K562 (cell line): Measurements from ENCODE around the gene TIMM23B. TPM values are rescaled to one million over a fixed set of nuclear protein-coding genes. Genes with fewer than 3 reads are reported as not detected.
"Not testable (repeated sequence)": the region's sequence is repeated elsewhere in the genome, so short reads cannot be mapped to it uniquely, and the experiment has no call there.

Experiments used
- ATAC-seq: fragments of 200-7000 bp; cut with Tn5 transposase; 3 replicates; pipeline ENCODE4 v1.9.1; 2020; ENCODE audit warnings: moderate library complexity
- BruUV-seq: library from RNA; stranded (reverse); fragments of 400-500 nt; replicated peaks from 2 replicates; lab custom pipeline; 2021; lab: Mats Ljungman, UMichigan
- CTCF ChIA-PET: fragments of 300-600 bp; formaldehyde crosslinking; extraction: SDS; loops from one replicate; lab custom pipeline; 2021; ENCODE audit warnings: low intra/inter-chr PET ratio; lab: Yijun Ruan, JAX
- POLR2A ChIA-PET: fragments of 300-600, 350-650 bp; sonication (Branson Sonifier 250); formaldehyde crosslinking; extraction: SDS; loops from one replicate; lab custom pipeline; 2021; ENCODE audit warnings: antibody characterized with exemption, inconsistent platforms; lab: Yijun Ruan, JAX
- DNase-seq, 4 experiments: peaks; one replicate each; pipeline versions ENCODE4 v3.0.0 to v3.0.0-alpha.2; 2011 to 2018; ENCODE audit warnings: low spot score in 3 of 4, mixed read lengths in 3 of 4; ENCODE audit errors: extremely low read depth in 1 of 4
- FAIRE-seq: peaks from 2 replicates; lab custom pipeline; 2011; peaks lifted over from hg19 to GRCh38; lab: Jason Lieb, UNC
- H2AFZ ChIP-seq: 2 replicates; pipeline ENCODE4 v1.6.0; 2011; ENCODE audit warnings: low read depth, low read length, control low read depth, inconsistent platforms
- H3K27ac ChIP-seq: fragments of 200-600 bp; 3 replicates; pipeline ENCODE4 v1.8.0; 2011; ENCODE audit warnings: low read depth, mild to moderate bottlenecking, control low read depth, inconsistent platforms, low read length, moderate library complexity, mixed read lengths; ENCODE audit errors: extremely low read depth
- H3K27me3 ChIP-seq, 2 experiments: fragments of 300-600 bp in 1 of 2; 2 replicates in 1 of 2; 3 replicates in 1 of 2; pipeline versions ENCODE4 v1.6.0 to v1.8.0; 2011; ENCODE audit warnings: inconsistent platforms in 2 of 2, low read length in 2 of 2, mild to moderate bottlenecking in 1 of 2, mixed read lengths in 1 of 2, moderate library complexity in 1 of 2; ENCODE audit not compliant: control insufficient read depth in 2 of 2, insufficient read depth in 2 of 2
- H3K36me3 ChIP-seq: fragments of 300-600 bp; 3 replicates; pipeline ENCODE4 v1.8.0; 2011; ENCODE audit warnings: mild to moderate bottlenecking, low read length, inconsistent platforms; ENCODE audit not compliant: control insufficient read depth, insufficient read depth
- H3K4me1 ChIP-seq, 2 experiments: fragments of 200-600 bp in 1 of 2; replicated peaks in 1 of 2; 2 replicates in 1 of 2; 3 replicates in 1 of 2; pipeline versions ENCODE4 v1.5.1 to v1.8.0; 2011; ENCODE audit warnings: inconsistent platforms in 2 of 2, low read length in 2 of 2, mild to moderate bottlenecking in 1 of 2, mixed read lengths in 1 of 2, moderate library complexity in 1 of 2; ENCODE audit not compliant: control insufficient read depth in 2 of 2, insufficient read depth in 2 of 2
- H3K4me2 ChIP-seq: 2 replicates; pipeline ENCODE4 v1.6.1; 2011; ENCODE audit warnings: low read length, control low read depth, inconsistent platforms, mixed read lengths; ENCODE audit not compliant: insufficient read depth
- H3K4me3 ChIP-seq: fragments of 200-600 bp; sonication (generic), shearing (Covaris generic); 2 replicates; pipeline ENCODE4 v1.5.1; 2016; ENCODE audit warnings: control low read depth, inconsistent platforms
- H3K79me2 ChIP-seq: fragments of 200-600 bp; 3 replicates; pipeline ENCODE4 v1.8.0; 2011; ENCODE audit warnings: low read length, inconsistent platforms; ENCODE audit not compliant: control insufficient read depth, insufficient read depth
- H3K9ac ChIP-seq, 2 experiments: 2 replicates each; pipeline versions ENCODE4 v1.6.0 to v1.6.1; 2011; ENCODE audit warnings: low read depth in 2 of 2, low read length in 2 of 2, control low read depth in 1 of 2, inconsistent platforms in 1 of 2, mild to moderate bottlenecking in 1 of 2, mixed read lengths in 1 of 2; ENCODE audit not compliant: insufficient read depth in 1 of 2
- H3K9me1 ChIP-seq: one replicate; pipeline ENCODE4 v1.6.0; 2011; ENCODE audit warnings: inconsistent platforms, mild to moderate bottlenecking, low read length, moderate library complexity; ENCODE audit not compliant: control insufficient read depth, insufficient read depth
- H3K9me3 ChIP-seq: replicated peaks from 2 replicates; pipeline ENCODE4 v1.5.1; 2011; ENCODE audit warnings: low read depth, low read length, inconsistent platforms; ENCODE audit not compliant: control insufficient read depth, insufficient read depth
- H4K20me1 ChIP-seq: replicated peaks from 2 replicates; pipeline ENCODE4 v1.6.1; 2011; ENCODE audit warnings: low read length, inconsistent platforms, mixed read lengths; ENCODE audit not compliant: control insufficient read depth, insufficient read depth
- ARID1B ChIP-seq: fragments of 450-650 bp; IDR thresholded peaks from 2 replicates; pipeline ENCODE4 v1.6.1; 2016; ENCODE audit warnings: antibody characterized with exemption, mild to moderate bottlenecking, inconsistent platforms
- CBFA2T2 ChIP-seq: fragments of 450-650 bp; conservative IDR thresholded peaks from 2 replicates; pipeline ENCODE4 v1.6.1; 2017; ENCODE audit warnings: mild to moderate bottlenecking
- CBFA2T3 ChIP-seq: fragments of 450-650 bp; IDR thresholded peaks from 2 replicates; pipeline ENCODE4 v1.6.1; 2017
- CEBPB ChIP-seq: fragments of 450-650 bp; IDR thresholded peaks from 2 replicates; pipeline ENCODE4 v1.6.1; 2016; ENCODE audit warnings: missing genetic modification characterization, missing compliant biosample characterization
- DPF2 ChIP-seq: fragments of 450-650 bp; IDR thresholded peaks from 2 replicates; pipeline ENCODE4 v1.6.1; 2016
- RAD51 ChIP-seq: fragments of 450-650 bp; IDR thresholded peaks from 2 replicates; pipeline ENCODE4 v1.7.1; 2016; ENCODE audit warnings: low read depth, mild to moderate bottlenecking, borderline replicate concordance
- TOE1 ChIP-seq, 2 experiments: fragments of 450-650 bp in 1 of 2; sonication (generic) in 1 of 2; formaldehyde crosslinking in 1 of 2; IDR thresholded peaks; 2 replicates each; pipeline versions ENCODE4 v1.7.1 to v1.8.0; 2016 to 2022; ENCODE audit warnings: borderline replicate concordance in 2 of 2, mild to moderate bottlenecking in 2 of 2, antibody characterized with exemption in 1 of 2, inconsistent platforms in 1 of 2, low read depth in 1 of 2, missing genetic modification reagents in 1 of 2, moderate library complexity in 1 of 2
- WGBS: fragments of 100-300 bp; shearing (Covaris generic); methylation state at CpG from one replicate; pipeline ENCODE4 v1.1.6; 2016; ENCODE audit warnings: low coverage, mixed read lengths; ENCODE audit not compliant: insufficient coverage; ENCODE audit errors: missing lambda C conversion rate; 5-methylcytosine and 5-hydroxymethylcytosine counted together
- in situ Hi-C: fragments of 300-500 bp; cut with MboI; formaldehyde crosslinking; loops from 4 replicates; pipeline ENCODE4 v1.15.0; 2018; ENCODE audit warnings: inconsistent platforms, mixed read lengths
- intact Hi-C: fragments of 100-400 bp; cut with micrococcal nuclease; formaldehyde crosslinking; loops from 2 replicates; pipeline ENCODE4 v1.14.2; 2022
- polyA plus RNA-seq, 8 experiments: library from polyadenylated mRNA; depleted of rRNA in 4 of 8; stranded (reverse) in 5 of 8; unstranded in 3 of 8; fragments of >200 nt; fragmentation: Nextera tagmentation in 2 of 8; fragmentation: Illumina TruSeq in 1 of 8; extraction: Ambion mirVana in 2 of 8; extraction: Trizol in 1 of 8; gene quantifications; 2 replicates each; pipeline versions ENCODE4 v1.2.1 to v1.2.3, GENCODE V29; 2011 to 2014; ENCODE audit warnings: inconsistent platforms in 1 of 8, missing spikeins in 1 of 8
- total RNA-seq, 7 experiments: library from RNA; depleted of rRNA in 6 of 7; stranded (reverse); fragments of >200 nt in 6 of 7; fragmentation: Illumina TruSeq in 2 of 7; extraction: Trizol in 2 of 7; gene quantifications; 2 replicates each; pipeline versions ENCODE4 v1.2.1 to v1.2.3, GENCODE V29; 2011 to 2021; ENCODE audit warnings: low replicate concordance in 1 of 7
- TF ChIP-seq, protein P1 (sequence below): fragments of 450-650 bp; formaldehyde crosslinking; IDR thresholded peaks from 2 replicates; pipeline ENCODE4 v1.4.0; 2020; ENCODE audit warnings: mild to moderate bottlenecking, mixed read lengths
- TF ChIP-seq, protein P2 (sequence below): sonication (generic); formaldehyde crosslinking; IDR thresholded peaks from 2 replicates; pipeline ENCODE4 v1.5.0; 2020; ENCODE audit warnings: missing genetic modification reagents

The TIMM23B gene
- total and polyA plus RNA-seq, 9 of the 15 experiments (the other 6 are each of a cell fraction or from before 2014, with no cell fraction given) = 7.2 to 40.2 (median 24.7) TPM

DNA sequence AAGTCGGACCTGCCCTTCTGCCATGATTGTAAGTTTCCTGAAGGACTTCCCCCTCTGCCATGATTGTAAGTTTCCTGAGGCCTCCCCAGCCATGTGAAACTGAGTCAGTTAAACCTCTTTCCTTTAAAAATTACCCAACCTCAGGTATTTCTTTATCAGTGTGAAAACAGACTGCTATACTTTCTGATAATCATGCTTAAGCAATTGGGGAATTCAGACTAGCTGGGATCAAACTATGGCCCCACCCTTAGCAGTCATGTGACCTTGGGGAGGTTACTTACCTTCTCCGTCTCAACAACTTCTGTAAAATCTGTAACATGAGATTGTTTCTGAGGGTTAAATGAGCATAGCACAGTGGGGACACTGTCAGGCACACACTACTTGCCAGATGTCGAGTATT is 45.4 kb downstream of the TIMM23B start:
- BruUV-seq; in situ Hi-C loops; H3K27me3 ChIP-seq; H3K9ac ChIP-seq; intact Hi-C loops; DNase-seq; POLR2A ChIA-PET; H3K4me2 ChIP-seq; ATAC-seq; H3K79me2 ChIP-seq; H3K4me3 ChIP-seq; H3K4me1 ChIP-seq; H3K9me1 ChIP-seq; FAIRE-seq; H4K20me1 ChIP-seq; H2AFZ ChIP-seq; H3K9me3 ChIP-seq; H3K27ac ChIP-seq; CTCF ChIA-PET; TF ChIP-seq TOE1 (CRISPR knock-in tag; IDR thresholded peaks at IDR 0.05; ENCODE audit: borderline replicate concordance, low read depth): not testable (repeated sequence)
- peaks cover 10% of the 10 kb centered on the region; the same call in 1 of the 3 replicates for H3K36me3 ChIP-seq
- TF ChIP-seq DPF2 (0 out of 2 replicates have a peak, but pooled peaks have one; percentile 16), CBFA2T3 (peak; percentile 24; the same call in 1 of the 2 replicates), TOE1 (IDR thresholded peaks at IDR 0.05; ENCODE audit: borderline replicate concordance) (peak; percentile 63; the same call in 1 of the 2 replicates), RAD51 (peak; percentile 74), CBFA2T2 (0 out of 2 replicates have a peak, but pooled peaks have one; percentile 38), ARID1B (peak; percentile 29; the same call in 1 of the 2 replicates), CEBPB (tag) (peak; percentile 60)
- TF ChIP-seq, protein P1, sequence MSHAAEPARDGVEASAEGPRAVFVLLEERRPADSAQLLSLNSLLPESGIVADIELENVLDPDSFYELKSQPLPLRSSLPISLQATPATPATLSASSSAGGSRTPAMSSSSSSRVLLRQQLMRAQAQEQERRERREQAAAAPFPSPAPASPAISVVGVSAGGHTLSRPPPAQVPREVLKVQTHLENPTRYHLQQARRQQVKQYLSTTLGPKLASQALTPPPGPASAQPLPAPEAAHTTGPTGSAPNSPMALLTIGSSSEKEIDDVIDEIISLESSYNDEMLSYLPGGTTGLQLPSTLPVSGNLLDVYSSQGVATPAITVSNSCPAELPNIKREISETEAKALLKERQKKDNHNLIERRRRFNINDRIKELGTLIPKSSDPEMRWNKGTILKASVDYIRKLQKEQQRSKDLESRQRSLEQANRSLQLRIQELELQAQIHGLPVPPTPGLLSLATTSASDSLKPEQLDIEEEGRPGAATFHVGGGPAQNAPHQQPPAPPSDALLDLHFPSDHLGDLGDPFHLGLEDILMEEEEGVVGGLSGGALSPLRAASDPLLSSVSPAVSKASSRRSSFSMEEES = peak; percentile 81
- TF ChIP-seq, protein P2, sequence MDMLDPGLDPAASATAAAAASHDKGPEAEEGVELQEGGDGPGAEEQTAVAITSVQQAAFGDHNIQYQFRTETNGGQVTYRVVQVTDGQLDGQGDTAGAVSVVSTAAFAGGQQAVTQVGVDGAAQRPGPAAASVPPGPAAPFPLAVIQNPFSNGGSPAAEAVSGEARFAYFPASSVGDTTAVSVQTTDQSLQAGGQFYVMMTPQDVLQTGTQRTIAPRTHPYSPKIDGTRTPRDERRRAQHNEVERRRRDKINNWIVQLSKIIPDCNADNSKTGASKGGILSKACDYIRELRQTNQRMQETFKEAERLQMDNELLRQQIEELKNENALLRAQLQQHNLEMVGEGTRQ (CRISPR knock-in tag) = peak; percentile 59
- WGBS = 49% methylated on average over 3 of the region's 3 CpGs

DNA sequence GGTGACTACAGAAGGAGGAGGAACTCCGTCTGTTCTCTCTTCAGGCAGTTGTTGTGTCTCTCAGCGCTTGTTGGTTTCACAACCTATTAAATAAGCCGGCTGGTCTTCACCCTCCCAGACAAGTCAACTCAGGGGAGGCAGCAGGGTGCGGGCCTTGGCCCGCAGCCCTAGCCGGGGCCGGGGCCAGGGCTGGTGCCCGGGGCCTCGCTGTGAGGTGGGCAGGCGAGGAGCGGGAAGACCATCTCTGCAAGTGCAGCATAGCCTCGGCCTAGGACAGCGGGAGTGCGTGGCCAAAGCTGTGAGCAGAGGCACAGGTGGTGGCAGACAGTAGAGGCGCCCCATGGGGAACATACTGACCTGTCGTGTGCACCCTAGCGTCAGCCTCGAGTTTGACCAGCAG is 46.5 kb downstream of the TIMM23B start, which contains the start of gene AGAP6:
AGAP6 (plus strand) TSS at position 31 of the 400 bp plus-strand sequence; CDS start at position 341, 310 bp downstream.
- BruUV-seq = not testable (repeated sequence)

More for the DNA sequence above, 46.5 kb downstream of the TIMM23B start, which contains the start of gene AGAP6:
- H3K27ac ChIP-seq, H3K4me1 ChIP-seq, intact Hi-C loops, CTCF ChIA-PET, ATAC-seq, in situ Hi-C loops, H3K9ac ChIP-seq, H3K4me2 ChIP-seq, FAIRE-seq, H3K9me1 ChIP-seq, H3K79me2 ChIP-seq, H3K27me3 ChIP-seq, H2AFZ ChIP-seq, H4K20me1 ChIP-seq, H3K9me3 ChIP-seq, POLR2A ChIA-PET, H3K4me3 ChIP-seq, DNase-seq: not testable (repeated sequence)
- 86% methylated on average over 11 of the region's 18 CpGs for WGBS
- H3K36me3 ChIP-seq = peaks cover 17% of the 10 kb centered on the region; the same call in 1 of the 3 replicates
